Panc1 (cell line): ENCODE data around the gene PCDHB1. TPM values are rescaled to one million over a fixed set of nuclear protein-coding genes. Genes with fewer than 3 reads are reported as not detected.

Source experiments
- ATAC-seq: fragments of 200-7000 bp; cut with Tn5 transposase; 2 replicates; pipeline ENCODE4 v1.9.1; 2020; ENCODE audit warnings: mild to moderate bottlenecking, moderate library complexity
- BruUV-seq: library from RNA; stranded (reverse); fragments of 400-500 nt; replicated peaks from 2 replicates; lab custom pipeline; 2021; lab: Mats Ljungman, UMichigan
- CTCF ChIA-PET: fragments of 300-600 bp; sonication (Branson Sonifier 250); formaldehyde crosslinking; loops from one replicate; lab custom pipeline; 2022; ENCODE audit warnings: antibody characterized with exemption; lab: Charles Lee
- POLR2A ChIA-PET: fragments of 300-600 bp; sonication (Branson Sonifier 250); formaldehyde crosslinking; loops from one replicate; lab custom pipeline; 2022; ENCODE audit warnings: antibody characterized with exemption; lab: Charles Lee
- DNase-seq: peaks from one replicate; pipeline ENCODE4 v3.0.0-alpha.2; 2010; ENCODE audit warnings: low read depth, low spot score
- H3K27ac ChIP-seq: 2 replicates; pipeline ENCODE4 v1.5.1; 2011; ENCODE audit warnings: mild to moderate bottlenecking, low read length, inconsistent platforms
- H3K27me3 ChIP-seq: fragments of 200-500 bp; sonication (Bioruptor generic); 2 replicates; pipeline ENCODE4 v1.6.0; 2014; ENCODE audit warnings: low read length, inconsistent platforms; ENCODE audit not compliant: control insufficient read depth, insufficient read depth
- H3K36me3 ChIP-seq: fragments of 200-500 bp; sonication (Bioruptor generic); 2 replicates; pipeline ENCODE4 v1.5.1; 2014; ENCODE audit warnings: inconsistent platforms, mild to moderate bottlenecking, low read length, moderate library complexity; ENCODE audit not compliant: control insufficient read depth, insufficient read depth
- H3K4me1 ChIP-seq: 2 replicates; pipeline ENCODE4 v1.5.1; 2011; ENCODE audit warnings: inconsistent platforms, mild to moderate bottlenecking, low read length, moderate library complexity; ENCODE audit not compliant: control insufficient read depth, insufficient read depth
- H3K4me3 ChIP-seq, 2 experiments: 2 replicates each; pipeline ENCODE4 v1.5.1; 2011 to 2012; ENCODE audit warnings: low read depth in 2 of 2, low read length in 2 of 2, mild to moderate bottlenecking in 2 of 2, inconsistent platforms in 1 of 2, moderate library complexity in 1 of 2
- H3K9me3 ChIP-seq: fragments of 200-500 bp; sonication (Bioruptor generic); 2 replicates; pipeline ENCODE4 v1.5.1; 2014; ENCODE audit warnings: low read depth, mild to moderate bottlenecking, inconsistent platforms, low read length, moderate library complexity; ENCODE audit not compliant: control insufficient read depth, insufficient read depth
- CTCF ChIP-seq: fragments of 450-650 bp; IDR thresholded peaks from 2 replicates; pipeline ENCODE4 v1.5.1; 2017; ENCODE audit warnings: mild to moderate bottlenecking
- POLR2AphosphoS5 ChIP-seq: IDR thresholded peaks from 2 replicates; pipeline ENCODE4 v1.6.1; 2012; ENCODE audit warnings: mild to moderate bottlenecking, low read depth, low read length, moderate library complexity
- REST ChIP-seq, 2 experiments: IDR thresholded peaks; 2 replicates each; pipeline ENCODE4 v1.6.1; 2011 to 2012; ENCODE audit warnings: low read depth in 2 of 2, control low read depth in 1 of 2, low read length in 1 of 2, mild to moderate bottlenecking in 1 of 2, moderate library complexity in 1 of 2; ENCODE audit not compliant: insufficient read depth in 1 of 2
- SIN3A ChIP-seq: IDR thresholded peaks from 2 replicates; pipeline ENCODE4 v1.6.1; 2012; ENCODE audit warnings: low read depth, mild to moderate bottlenecking, low read length, moderate library complexity, borderline replicate concordance; ENCODE audit not compliant: insufficient read depth
- TCF7L2 ChIP-seq: IDR thresholded peaks from 2 replicates; pipeline ENCODE4 v1.6.1; 2011; ENCODE audit warnings: mild to moderate bottlenecking, low read depth, low read length, inconsistent platforms
- in situ Hi-C: cut with HindIII; loops from 2 replicates; pipeline ENCODE4 v1.10.0; 2016; ENCODE audit warnings: low sequenced_read_pairs, low pct_unique_long_range_greater_than_20kb
- intact Hi-C: fragments of 100-400 bp; cut with micrococcal nuclease; formaldehyde crosslinking; loops from one replicate; pipeline ENCODE4 v1.10.0; 2022; ENCODE audit not compliant: unreplicated experiment
- total RNA-seq: library from RNA; stranded (reverse); gene quantifications from one replicate; pipeline ENCODE4 v1.2.1, GENCODE V29; 2021; ENCODE audit not compliant: unreplicated experiment

Gene PCDHB1
- total RNA-seq, 1 experiment from 2014 or later = 0.05 TPM

GRCh38 chr5:141084487-141084989 lies 33.4 kb downstream of the PCDHB1 start:
- ATAC-seq (peak; percentile 100), DNase-seq (peak; percentile 53)
- TF ChIP-seq POLR2AphosphoS5 = no peak
- TF ChIP-seq CTCF = peak; percentile 89
- in situ Hi-C loops (loop anchor here (25.0 kb wide), 1 partner anchor 103 kb away; the partner anchor contains the start of genes PCDHB10, PCDHB11, PCDHB16 and PCDHB8), intact Hi-C loops (no loop called here)
- CTCF ChIA-PET = interaction anchor here (0.7 to 1.3 kb wide), 2 partner anchors 10 to 103 kb away, joined by 3 to 4 read pairs; partner anchors contain the start of gene PCDHB2
- Histone ChIP-seq H3K27me3 (peaks cover 2% of the 10 kb centered on the region; the same call in 1 of the 2 replicates), H3K4me3 (peak overlapping the region; percentile 66 to 75), H3K4me1 (peaks cover 3% of the 10 kb centered on the region), H3K36me3 (no peaks in the 10 kb centered on the region), H3K27ac (peak overlapping the region; percentile 86), H3K9me3 (no peaks in the 10 kb centered on the region)
- no TSS peak for BruUV-seq
- POLR2A ChIA-PET = no interaction called here

GRCh38 chr5:141094481-141095262 lies 43.5 kb downstream of the PCDHB1 start, which contains the start of gene PCDHB2:
PCDHB2 (plus strand) TSS chr5:141094615; CDS start chr5:141094791, 176 bp downstream.
- in situ Hi-C loops = loop anchor here (25.0 kb wide), 1 partner anchor 93 kb away; the partner anchor contains the start of genes PCDHB10, PCDHB11, PCDHB16 and PCDHB8
- intact Hi-C loops = loop anchor here (5.0 kb wide), 1 partner anchor 83 kb away; the partner anchor contains the start of gene PCDHB8
- H3K4me3 ChIP-seq = peak within 1 kb of the TSS; percentile 79 to 86

More at GRCh38 chr5:141094481-141095262, 43.5 kb downstream of the PCDHB1 start, which contains the start of gene PCDHB2:
- CTCF ChIA-PET = interaction anchor here (0.6 to 1.8 kb wide), 16 partner anchors 10 to 352 kb away, joined by 3 to 10 read pairs (median 4); partner anchors contain the start of genes PCDHB14, PCDHB7, PCDHB9 and PCDHGB7
- Histone ChIP-seq H3K36me3 (no peaks in the 10 kb centered on the region), H3K27me3 (no peaks in the 10 kb centered on the region; the same call in none of the 2 replicates), H3K4me1 (peaks cover 10% of the 10 kb centered on the region), H3K9me3 (peaks cover 4% of the 10 kb centered on the region; the same call in 1 of the 2 replicates), H3K27ac (peak within 1 kb of the TSS; percentile 92)
- ATAC-seq = peak; percentile 98
- TF ChIP-seq SIN3A = no peak
- peak; percentile 61 for TF ChIP-seq POLR2AphosphoS5
- TF ChIP-seq REST (IDR thresholded peaks at IDR 0.05; ENCODE audit: insufficient read depth in 1 of 2, low read depth in 2 of 2, low read length in 1 of 2) = no peak
- TF ChIP-seq TCF7L2 = peak; percentile 54; the same call in 1 of the 2 replicates
- peak; percentile 90 for TF ChIP-seq CTCF
- DNase-seq = no peak
- POLR2A ChIA-PET = interaction anchor here (0.5 kb wide), 1 partner anchor 338 kb away, joined by 9 read pairs; no protein-coding TSS in a partner anchor
- TSS peak; percentile 75 for BruUV-seq
